Measurements from ENCODE around the gene KLK15.

Gene KLK15

DNA sequence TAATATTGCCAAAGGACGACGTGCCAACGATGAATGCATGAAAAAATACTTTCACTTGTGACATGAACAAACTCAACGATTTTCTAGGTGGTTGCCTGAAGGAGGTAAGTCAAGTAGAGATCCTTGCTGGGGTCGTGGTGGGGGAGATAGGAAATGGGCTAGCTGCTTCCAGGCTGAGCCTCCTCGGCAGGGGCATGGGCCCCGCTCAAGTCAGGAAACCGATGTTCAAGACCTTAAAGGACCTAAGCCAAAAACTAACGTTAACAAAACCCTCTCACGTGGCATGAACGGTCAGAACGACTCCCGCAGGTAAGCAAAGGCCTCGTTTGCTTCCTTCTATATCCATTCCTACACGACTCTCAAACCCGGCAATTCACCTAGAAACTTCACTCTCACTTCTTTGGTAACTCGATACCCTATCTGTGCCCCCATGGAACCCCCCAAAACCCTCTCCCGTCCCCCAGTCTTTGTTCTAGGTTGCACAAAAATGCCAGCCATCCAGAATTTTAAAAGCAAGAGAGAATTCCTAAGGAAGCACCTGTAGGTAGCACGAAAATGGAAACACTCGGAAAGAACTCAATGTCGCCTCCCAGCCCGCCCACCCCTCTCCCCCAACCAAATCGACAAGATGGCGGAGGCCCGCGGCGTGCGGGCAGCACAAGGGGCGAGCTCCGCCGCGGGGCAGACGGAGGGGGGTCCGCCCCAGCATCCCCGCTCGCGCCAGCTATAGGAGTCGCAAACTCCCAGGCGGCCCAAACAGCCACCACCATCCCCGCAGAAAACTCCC, 29.5 kb downstream of the KLK15 start:
- no peak for TF ChIP-seq GATA1 (IDR thresholded peaks at IDR 0.05; ENCODE audit: low read depth, low read length)
- TF ChIP-seq POLR2A (IDR thresholded peaks at IDR 0.05; ENCODE audit: low read length), result no peak
- DNase-seq, result peak; percentile 77 to 83

DNA sequence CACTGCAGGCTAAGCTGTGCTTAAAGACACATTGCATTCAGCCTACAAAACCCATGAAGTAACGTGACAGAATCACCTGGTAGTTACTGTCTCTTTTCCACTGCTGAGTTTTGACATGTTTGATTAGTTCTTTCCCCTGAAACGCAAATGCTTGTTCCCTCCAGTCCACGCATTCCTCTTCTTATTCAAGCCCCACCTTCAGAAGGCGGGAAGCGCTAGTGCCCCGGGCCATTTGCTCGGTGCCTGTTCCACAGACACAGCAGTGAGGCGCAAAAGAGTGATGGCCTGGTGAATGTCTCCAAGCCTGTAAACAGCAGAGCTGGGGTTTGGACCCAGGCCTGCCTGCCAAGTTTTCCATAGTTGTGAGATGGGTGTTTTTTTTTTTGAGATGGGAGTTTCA, 32.3 kb downstream of the KLK15 start:
- DNase-seq, result no peak

DNA sequence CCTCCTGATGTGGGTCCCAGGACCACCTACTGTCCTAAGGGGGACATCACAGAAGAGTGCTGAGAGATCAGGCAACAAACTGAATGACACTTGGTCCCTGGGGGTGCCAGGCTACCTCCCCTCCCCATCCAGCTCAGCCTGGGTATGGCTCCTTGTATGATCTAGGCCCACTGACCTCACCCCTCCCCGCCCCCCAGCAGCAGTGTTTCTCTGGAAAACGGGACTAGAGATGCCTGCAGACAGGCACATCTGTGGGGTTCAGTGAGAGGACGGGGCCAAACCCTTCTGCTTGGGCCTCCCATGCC, 33.9 kb downstream of the KLK15 start:
- no peak for DNase-seq
- no peak for TF ChIP-seq GATA1 (IDR thresholded peaks at IDR 0.05; ENCODE audit: low read depth, low read length)
- TF ChIP-seq POLR2A (IDR thresholded peaks at IDR 0.05; ENCODE audit: low read length), result no peak

More for the DNA sequence above, 32.3 kb downstream of the KLK15 start:
- TF ChIP-seq GATA1 (IDR thresholded peaks at IDR 0.05; ENCODE audit: low read depth, low read length) (no peak), POLR2A (IDR thresholded peaks at IDR 0.05; ENCODE audit: low read length) (no peak)

DNA sequence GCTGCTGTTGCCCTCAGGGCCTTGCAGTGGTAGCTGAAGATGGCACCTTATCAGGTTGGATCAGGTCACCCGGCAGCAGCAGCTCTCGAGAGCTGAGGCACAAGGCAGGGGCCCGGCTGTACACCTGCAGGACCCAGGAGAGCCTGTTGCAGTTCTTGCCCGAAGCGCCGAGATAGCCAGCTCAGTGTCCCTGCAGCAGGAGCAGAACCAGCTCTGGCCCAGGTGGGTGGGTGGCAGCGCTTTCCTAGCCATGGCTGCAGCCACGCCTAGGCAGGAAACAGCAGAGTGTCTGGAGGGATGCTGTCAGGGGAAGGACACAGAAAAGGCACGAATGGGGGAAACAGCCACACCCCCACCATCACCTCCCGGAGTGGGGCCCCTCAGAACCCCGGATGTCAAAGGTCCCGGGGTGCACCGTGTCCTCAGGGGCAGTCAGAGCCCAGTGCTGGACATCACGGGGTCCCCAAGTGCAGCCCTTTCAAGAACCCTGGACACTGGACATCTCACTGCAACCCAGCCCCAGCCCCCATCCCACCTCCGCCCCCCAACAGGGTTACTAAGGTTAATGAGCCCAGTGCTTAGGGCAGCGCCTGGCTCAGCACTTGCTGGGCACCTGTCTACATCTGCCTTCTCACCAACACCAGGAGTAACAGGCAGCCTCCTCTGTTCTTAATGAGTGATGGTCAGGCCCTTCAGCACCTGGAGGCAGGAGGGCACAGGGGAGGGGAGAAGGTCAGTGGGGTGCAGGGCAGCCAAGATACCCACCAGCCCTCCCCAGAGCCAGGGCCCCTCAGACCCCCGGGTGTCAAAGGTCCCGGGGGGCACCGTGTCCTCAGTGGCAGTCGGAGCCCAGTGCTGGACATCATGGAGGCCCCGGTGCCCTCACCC, 34.5 kb downstream of the KLK15 start:
- no peak for TF ChIP-seq POLR2A (IDR thresholded peaks at IDR 0.05; ENCODE audit: low read length)
- TF ChIP-seq GATA1 (IDR thresholded peaks at IDR 0.05; ENCODE audit: low read depth, low read length), result no peak
- no peak for DNase-seq

DNA sequence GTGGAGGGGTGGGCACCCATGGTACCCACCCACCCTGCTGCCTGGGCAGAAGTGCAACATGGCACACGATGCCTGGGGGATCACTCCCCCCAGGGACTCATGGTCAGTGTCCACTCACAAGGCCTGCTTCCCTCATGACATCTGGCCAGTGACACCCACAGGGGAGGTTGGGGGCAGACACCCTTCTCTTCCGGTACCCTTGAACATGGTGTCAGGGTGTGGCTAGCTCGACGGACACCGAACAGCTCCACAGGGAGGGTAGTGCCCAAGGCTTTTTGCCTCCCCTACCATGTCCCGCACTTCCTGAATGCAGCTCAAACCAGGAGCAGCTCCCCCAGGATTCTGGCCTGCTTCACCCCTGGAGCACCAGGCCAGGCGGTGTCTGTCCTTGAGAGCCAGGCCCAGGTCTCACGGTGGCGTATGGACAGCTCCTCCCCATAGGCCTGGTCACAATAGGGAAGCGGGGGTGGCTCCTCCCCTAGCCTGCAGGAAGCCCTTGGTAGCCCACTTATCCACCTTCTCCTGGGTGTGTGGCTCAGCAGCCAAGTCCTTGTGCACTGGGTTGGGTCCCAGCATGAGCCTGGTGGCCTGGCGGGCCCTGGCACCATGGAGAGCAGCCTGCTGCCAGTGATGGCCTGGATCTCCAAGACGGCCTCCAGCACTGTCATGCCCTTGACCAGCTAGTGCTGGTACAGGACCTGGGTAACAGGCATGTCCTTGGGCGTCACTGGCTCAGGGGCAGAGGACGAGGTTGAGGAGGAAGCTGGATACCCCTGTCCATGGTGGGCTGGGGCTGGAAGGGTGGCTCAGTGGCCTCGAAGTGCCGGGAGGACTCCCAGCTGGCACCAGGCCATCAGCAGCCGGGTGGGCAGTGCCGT, 35.4 kb downstream of the KLK15 start:
- TF ChIP-seq POLR2A (IDR thresholded peaks at IDR 0.05; ENCODE audit: low read length), result no peak
- TF ChIP-seq GATA1 (IDR thresholded peaks at IDR 0.05; ENCODE audit: low read depth, low read length), result no peak
- no peak for DNase-seq

DNA sequence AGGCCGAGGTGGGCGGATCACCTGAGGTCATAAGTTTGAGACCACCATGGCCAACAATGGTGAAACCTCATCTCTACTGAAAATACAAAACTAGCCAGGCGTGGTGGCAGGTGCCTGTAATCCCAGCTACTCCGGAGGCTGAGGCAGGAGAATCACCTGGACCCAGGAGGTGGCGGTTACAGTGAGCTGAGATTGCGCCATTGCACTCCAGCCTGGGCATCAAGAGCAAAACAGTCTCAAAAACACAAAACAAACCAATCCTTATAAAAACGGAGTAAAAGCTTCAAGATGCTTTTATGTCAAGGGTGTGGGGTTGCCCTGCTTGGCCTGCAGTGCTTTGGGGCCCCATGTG, 36.0 kb downstream of the KLK15 start:
- DNase-seq, result no peak
- TF ChIP-seq GATA1 (IDR thresholded peaks at IDR 0.05; ENCODE audit: low read depth, low read length) (no peak), POLR2A (IDR thresholded peaks at IDR 0.05; ENCODE audit: low read length) (no peak)

DNA sequence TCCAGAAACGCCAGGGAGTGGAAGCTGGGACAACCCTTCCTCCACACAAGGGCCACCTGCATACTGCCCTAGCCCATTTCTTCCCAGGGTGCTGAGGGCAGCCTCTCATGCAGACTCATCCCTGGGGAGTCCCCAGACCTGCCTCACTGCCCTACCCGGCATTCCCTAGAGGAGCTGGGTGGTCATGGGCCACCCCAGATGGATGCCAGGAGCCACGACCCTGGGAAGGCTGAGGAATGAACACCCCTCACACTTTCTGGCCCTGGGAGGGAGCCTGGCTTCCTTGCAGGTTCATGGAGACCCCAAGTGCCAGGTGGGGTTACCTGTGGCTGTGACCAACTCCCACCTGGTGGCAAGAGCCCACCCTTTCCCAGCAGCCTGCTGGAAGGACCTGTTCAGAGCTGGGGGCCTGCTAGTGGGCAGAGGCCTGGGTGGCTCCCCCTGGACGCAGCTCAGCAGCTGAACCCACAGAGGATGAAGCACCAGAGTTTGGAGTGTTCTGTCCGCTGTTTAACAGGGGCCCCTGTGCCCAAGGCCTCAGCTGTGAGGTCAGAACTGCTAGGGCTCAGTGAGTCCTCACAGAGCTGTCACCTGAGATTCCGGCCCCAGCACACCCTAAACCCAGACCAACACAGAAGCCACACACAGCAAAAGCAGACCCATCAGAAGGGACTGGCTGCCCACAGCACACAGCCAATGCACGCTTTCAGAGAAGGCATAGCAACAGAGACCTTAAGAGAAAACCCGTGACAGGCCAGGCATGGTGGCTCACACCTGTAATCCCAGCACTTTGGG, 36.5 kb downstream of the KLK15 start:
- DNase-seq, result no peak
- TF ChIP-seq POLR2A (IDR thresholded peaks at IDR 0.05; ENCODE audit: low read length), result peak; percentile 18
- TF ChIP-seq GATA1 (IDR thresholded peaks at IDR 0.05; ENCODE audit: low read depth, low read length), result no peak

DNA sequence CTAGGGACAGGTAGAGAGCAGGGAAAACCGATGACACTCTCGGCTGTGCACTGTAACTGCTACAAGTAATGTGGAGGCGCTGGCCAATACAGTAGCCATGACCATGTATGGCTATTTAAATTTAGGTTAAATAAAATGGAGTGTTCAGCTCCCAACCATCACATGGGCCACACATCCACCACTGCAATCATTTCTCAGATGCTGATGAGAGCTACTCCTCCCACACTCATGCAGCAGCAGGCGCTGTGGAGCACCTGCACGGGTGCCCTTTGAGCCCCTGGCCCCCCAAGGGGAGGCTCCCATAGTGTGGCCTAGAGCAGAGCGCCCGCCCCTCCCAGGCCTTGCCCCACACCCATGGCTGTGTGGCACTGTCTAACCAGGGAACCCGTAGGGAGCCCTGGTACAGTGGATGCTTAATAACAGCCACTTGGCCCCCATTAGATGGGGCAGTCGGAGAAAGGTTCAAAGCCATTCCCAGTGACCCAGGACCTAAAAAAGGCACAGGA, 37.2 kb downstream of the KLK15 start:
- TF ChIP-seq POLR2A (IDR thresholded peaks at IDR 0.05; ENCODE audit: low read length) (no peak), GATA1 (IDR thresholded peaks at IDR 0.05; ENCODE audit: low read depth, low read length) (no peak)
- no peak for DNase-seq

DNA sequence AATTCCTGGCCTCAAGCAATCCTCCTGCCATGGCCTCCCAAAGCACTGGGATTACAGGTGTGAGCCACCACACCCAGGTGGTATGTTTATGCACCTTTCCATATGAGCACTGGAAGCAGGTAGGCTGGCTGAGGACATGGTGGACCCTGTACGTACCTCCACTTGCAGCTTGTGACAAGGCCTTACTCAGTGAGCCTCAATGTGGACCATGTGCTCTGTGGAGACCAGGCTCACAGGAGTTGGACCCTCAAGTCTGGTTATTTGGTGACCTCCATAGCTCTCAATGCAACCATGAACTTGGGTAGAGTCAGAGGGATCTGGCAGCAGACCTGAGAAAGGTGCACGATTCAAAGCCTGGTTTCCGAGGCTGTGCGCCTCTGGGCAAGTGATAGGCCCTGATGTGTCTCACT, 37.7 kb downstream of the KLK15 start:
- TF ChIP-seq POLR2A (IDR thresholded peaks at IDR 0.05; ENCODE audit: low read length), result peak; percentile 38
- TF ChIP-seq GATA1 (IDR thresholded peaks at IDR 0.05; ENCODE audit: low read depth, low read length), result no peak
- DNase-seq, result no peak

DNA sequence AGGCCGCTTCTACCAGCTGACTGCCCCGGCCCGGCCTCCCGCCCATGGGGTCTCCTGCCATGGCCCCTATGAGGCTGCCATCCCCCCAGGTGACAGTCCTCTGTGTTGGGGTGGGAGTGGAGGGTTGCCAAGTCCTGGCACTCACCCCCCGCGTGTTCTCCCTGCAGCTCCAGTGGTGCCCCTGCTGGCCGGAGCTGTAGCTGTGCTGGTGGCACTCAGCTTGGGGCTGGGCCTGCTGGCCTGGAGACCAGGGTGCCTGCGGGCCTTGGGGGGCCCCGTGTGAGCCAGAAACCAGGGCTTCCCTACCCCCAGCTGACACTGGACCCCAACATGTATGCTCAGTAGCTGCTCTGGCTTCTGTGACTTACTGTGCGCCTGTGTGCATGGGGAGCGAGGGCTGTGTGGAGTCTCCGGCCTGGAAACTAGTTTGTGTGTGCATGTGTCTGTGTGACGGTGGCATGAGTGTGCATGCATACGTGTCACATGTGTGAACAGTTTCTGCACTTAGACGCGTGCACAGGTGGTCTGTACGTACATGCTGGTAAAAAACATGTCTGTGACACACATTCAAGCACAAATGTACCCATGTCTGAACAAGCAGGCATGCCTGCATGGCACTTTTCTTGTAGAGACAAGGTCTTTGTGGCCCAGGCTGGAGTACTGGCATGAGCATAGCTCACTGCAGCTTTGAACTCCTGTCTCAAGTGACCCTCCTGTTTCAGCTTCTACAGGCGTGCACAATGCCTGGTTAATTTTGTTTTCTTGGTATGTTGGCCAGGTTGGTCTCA, 38.3 kb downstream of the KLK15 start:
- DNase-seq, result no peak
- TF ChIP-seq POLR2A (IDR thresholded peaks at IDR 0.05; ENCODE audit: low read length), result peak; percentile 73
- no peak for TF ChIP-seq GATA1 (IDR thresholded peaks at IDR 0.05; ENCODE audit: low read depth, low read length)

DNA sequence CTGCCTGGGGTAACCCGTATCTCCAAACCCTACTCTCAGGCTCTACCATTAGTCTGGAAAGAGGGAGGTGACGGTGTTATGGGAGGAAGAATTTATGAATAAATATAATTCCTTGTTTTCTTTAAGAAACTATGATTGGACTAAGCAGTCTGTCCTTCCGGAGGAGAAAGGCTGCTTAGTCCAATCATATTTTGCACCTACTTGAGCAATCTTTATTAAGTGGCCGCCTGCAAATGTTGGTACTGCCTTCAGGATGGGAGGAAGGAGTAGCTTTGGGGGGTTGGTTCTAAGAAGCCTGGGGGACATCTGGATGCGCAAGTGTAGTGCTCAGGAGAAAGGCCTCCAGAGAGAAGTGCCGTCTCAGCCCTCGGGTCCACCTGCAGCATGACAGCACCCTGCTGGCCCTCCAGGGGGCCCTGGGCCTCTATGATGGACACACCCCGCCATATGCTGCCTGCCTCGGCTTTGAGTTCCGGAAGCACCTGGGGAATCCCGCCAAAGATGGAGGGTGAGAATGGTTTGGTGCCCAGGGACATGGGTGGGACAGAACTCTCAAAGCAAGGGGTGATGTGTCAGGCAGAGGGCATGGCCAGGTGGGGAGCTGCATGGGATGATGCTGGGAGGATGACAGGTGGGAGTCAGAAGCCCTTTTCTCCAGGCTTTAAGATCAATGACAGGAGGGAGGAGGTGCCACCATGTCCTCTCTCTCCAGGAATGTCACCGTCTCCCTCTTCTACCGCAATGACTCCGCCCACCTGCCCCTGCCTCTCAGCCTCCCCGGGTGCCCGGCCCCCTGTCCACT, 39.1 kb downstream of the KLK15 start:
- DNase-seq, result no peak
- TF ChIP-seq POLR2A (IDR thresholded peaks at IDR 0.05; ENCODE audit: low read length) (peak; percentile 22), GATA1 (IDR thresholded peaks at IDR 0.05; ENCODE audit: low read depth, low read length) (no peak)

Data from erythroblast (primary cell).